ENCODE results near the gene ARHGAP12.

DNA sequence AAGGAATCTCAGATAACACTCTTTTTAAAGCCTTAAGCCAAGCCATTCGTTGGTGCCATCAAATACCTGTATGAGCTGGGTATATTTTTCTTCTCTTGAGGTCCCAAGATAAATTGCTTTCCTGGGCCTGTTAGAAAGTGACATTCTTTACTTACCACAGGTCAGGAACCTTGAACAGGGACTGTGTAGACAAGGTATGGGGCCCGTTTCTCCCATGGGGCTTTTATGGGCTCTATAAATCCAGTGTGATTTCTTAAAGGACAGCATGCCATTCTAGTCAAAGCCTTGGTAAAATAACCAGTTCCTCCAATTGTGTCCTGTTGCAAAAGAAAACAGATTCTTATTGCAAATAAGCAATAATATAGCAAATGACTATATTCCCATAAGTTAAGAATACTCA is 24.8 kb upstream of the ARHGAP12 start:
- TF ChIP-seq, protein P1, sequence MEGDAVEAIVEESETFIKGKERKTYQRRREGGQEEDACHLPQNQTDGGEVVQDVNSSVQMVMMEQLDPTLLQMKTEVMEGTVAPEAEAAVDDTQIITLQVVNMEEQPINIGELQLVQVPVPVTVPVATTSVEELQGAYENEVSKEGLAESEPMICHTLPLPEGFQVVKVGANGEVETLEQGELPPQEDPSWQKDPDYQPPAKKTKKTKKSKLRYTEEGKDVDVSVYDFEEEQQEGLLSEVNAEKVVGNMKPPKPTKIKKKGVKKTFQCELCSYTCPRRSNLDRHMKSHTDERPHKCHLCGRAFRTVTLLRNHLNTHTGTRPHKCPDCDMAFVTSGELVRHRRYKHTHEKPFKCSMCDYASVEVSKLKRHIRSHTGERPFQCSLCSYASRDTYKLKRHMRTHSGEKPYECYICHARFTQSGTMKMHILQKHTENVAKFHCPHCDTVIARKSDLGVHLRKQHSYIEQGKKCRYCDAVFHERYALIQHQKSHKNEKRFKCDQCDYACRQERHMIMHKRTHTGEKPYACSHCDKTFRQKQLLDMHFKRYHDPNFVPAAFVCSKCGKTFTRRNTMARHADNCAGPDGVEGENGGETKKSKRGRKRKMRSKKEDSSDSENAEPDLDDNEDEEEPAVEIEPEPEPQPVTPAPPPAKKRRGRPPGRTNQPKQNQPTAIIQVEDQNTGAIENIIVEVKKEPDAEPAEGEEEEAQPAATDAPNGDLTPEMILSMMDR (IDR thresholded peaks at IDR 0.05) = no peak
- TF ChIP-seq USF2 (IDR thresholded peaks at IDR 0.05; ENCODE audit: borderline replicate concordance, low read depth, low read length) (no peak), EZH2phosphoT487 (IDR thresholded peaks at IDR 0.05; ENCODE audit: borderline replicate concordance, low read depth) (no peak), EP300 (IDR thresholded peaks at IDR 0.05; ENCODE audit: borderline replicate concordance in 1 of 2, low read depth in 1 of 2, low read length in 1 of 2) (no peak), RAD21 (IDR thresholded peaks at IDR 0.05; ENCODE audit: low read length) (no peak), CHD2 (IDR thresholded peaks at IDR 0.05; ENCODE audit: low read length, partially characterized antibody) (no peak), ELF1 (IDR thresholded peaks at IDR 0.05) (no peak), GATA2 (CRISPR knock-in tag; IDR thresholded peaks at IDR 0.05) (no peak), FOXJ3 (CRISPR knock-in tag; IDR thresholded peaks at IDR 0.05) (no peak), TAF1 (IDR thresholded peaks at IDR 0.05; ENCODE audit: borderline replicate concordance, low read depth, low read length) (no peak), TEAD4 (IDR thresholded peaks at IDR 0.05; ENCODE audit: borderline replicate concordance, insufficient read depth) (no peak), POLR2AphosphoS5 (IDR thresholded peaks at IDR 0.05; ENCODE audit: low read depth, low read length) (no peak)
- TF ChIP-seq, protein P2, sequence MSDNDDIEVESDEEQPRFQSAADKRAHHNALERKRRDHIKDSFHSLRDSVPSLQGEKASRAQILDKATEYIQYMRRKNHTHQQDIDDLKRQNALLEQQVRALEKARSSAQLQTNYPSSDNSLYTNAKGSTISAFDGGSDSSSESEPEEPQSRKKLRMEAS (IDR thresholded peaks at IDR 0.05; ENCODE audit: low read depth) = no peak
